Dendritic cell treated with granulocyte-macrophage colony-stimulating factor and Interleukin-4, amounts not matched to agents 40 ng/mL and 50 ng/mL, for 4 days (primary cell): ENCODE results near the gene ARHGAP24.
"Not testable (repeated sequence)": the region's sequence is repeated elsewhere in the genome, so short reads cannot be mapped to it uniquely, and the experiment has no call there.

ENCODE experiments used
- H3K27ac Mint-ChIP-seq: one replicate; pipeline ENCODE4 v1.8.0; 2022; ENCODE audit warnings: mild to moderate bottlenecking, mixed read lengths
- H3K27me3 Mint-ChIP-seq: one replicate; pipeline ENCODE4 v1.8.0; 2022; ENCODE audit warnings: mild to moderate bottlenecking, mixed read lengths
- H3K36me3 Mint-ChIP-seq: one replicate; pipeline ENCODE4 v1.8.0; 2022; ENCODE audit warnings: low read depth, mixed read lengths
- H3K4me1 Mint-ChIP-seq: one replicate; pipeline ENCODE4 v1.8.0; 2022; ENCODE audit warnings: low read depth, mixed read lengths
- H3K4me3 Mint-ChIP-seq: one replicate; pipeline ENCODE4 v1.8.0; 2022; ENCODE audit warnings: mild to moderate bottlenecking, moderate library complexity, mixed read lengths
- H3K9me3 Mint-ChIP-seq: one replicate; pipeline ENCODE4 v1.8.0; 2022; ENCODE audit warnings: mixed read lengths
- intact Hi-C: fragments of 100-400 bp; cut with micrococcal nuclease; formaldehyde crosslinking; loops from one replicate; pipeline ENCODE4 v1.15.0; 2022

The ARHGAP24 gene

DNA sequence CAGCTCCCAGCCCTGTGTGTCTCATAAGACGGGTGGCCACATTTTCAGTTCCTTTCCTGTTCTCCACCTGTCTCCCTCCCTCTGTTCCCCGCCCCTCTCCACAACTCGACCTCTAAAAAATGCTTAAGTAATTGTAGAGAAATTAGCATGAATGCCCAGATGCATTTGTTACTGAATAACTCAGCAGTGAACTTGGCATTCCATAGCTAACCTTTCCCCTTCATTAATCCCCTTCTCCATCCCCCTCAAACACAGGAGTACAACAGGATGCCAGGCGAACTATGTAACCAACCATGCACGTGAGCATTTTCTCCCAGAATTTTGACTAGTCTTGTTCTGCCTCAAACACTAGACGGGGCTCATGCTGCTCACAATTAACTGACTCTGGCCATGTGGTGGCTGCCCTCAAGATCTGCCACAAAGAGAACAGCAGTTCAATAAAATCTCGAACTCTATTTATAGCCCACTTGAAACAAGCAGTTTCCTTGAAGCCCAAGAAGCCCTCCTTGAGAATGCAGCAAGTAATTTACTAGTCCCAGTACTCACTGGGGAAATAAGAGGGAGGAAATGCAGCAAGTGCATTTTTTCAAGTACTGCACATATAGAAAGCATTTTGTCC is 351.2 kb downstream of the ARHGAP24 start:
- Mint-ChIP-seq H3K36me3 (no peaks in the 10 kb centered on the region), H3K27ac (no peak overlapping the region), H3K27me3 (peaks cover 1% of the 10 kb centered on the region), H3K4me1 (peaks cover 8% of the 10 kb centered on the region), H3K9me3 (no peaks in the 10 kb centered on the region), H3K4me3 (no peak overlapping the region)
- intact Hi-C loops = no loop called here

DNA sequence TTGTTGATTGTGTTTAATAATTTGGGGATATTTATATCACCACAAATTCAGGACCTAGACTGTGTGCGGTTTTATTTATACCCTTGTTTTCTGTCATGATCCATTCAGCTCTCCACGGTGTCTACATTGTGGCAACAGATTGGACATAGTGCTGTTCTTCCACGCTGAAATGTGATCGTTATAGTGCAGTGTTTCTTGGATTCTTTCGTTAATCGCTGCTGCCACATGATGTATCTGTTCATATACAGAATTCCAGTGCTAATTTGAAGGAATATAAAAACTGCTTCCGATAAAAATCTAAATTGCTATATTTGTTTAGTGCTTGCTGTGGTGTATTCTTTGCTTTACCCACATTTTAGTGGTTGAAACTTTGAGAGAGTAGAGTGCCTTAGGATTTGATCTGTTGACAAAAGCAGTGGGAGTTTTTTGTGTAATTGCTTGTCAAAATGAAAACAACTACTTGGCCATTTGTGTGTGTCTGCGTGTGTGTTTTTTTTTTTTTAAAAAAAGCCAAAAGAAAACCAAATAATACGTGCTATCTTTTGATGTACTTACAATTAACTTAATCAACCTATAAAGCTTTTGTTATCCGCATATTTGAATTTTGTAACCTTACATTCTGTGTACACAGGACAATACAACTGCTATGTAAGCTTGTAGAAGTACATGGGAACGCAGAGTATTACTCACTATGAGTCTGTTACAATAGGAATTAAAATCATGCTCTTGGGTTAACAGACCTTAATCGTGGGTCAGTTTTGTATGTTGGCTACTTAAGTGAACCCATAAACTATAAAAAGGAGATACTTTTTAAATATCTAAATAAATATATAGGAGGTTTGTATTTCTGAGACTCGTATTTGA is 353.3 kb downstream of the ARHGAP24 start:
- Mint-ChIP-seq H3K27me3 (peaks cover 1% of the 10 kb centered on the region), H3K36me3 (no peaks in the 10 kb centered on the region), H3K9me3 (no peaks in the 10 kb centered on the region), H3K27ac (no peak overlapping the region), H3K4me1 (peaks cover 8% of the 10 kb centered on the region), H3K4me3 (no peak overlapping the region)
- intact Hi-C loops = no loop called here

DNA sequence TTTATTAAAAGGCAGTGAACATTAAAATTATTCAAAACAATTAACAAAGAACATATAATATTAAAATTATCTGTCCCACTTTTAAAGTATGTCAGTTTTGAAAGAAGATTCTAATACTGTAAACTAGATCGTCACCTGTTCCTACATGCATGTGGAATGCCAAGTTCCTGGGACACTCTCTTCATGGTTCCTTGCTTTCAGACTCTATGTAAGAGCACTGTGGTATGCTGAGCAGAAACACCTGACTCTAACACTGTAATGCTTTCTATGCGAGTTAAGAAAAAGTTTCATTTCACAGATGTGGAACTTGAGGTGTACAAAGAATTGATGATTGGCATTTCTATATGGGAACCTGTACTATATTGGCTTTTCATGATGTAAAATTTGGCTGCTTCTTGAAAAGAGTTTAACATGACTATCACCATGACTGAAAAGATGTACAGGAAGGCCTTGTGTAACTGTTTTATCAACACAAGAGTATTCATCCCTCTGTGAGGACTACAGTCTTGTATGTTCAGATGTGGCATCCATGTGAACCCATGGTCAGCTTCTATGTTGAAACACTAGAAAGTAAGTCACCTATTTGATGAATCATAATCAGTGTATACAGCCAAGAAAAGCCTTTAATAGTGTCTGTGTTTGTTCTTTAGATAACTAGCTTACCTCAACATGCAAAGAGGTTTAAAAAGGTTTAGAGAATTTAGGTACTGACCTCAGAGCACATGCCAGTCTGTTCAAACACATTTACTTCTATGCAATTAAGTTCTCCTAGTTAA is 354.5 kb downstream of the ARHGAP24 start:
- H3K27me3 Mint-ChIP-seq = peaks cover 1% of the 10 kb centered on the region
- peaks cover 8% of the 10 kb centered on the region for H3K4me1 Mint-ChIP-seq
- no peaks in the 10 kb centered on the region for H3K36me3 Mint-ChIP-seq
- H3K4me3 Mint-ChIP-seq = no peak overlapping the region
- intact Hi-C loops = no loop called here
- H3K27ac Mint-ChIP-seq = no peak overlapping the region
- H3K9me3 Mint-ChIP-seq = no peaks in the 10 kb centered on the region

DNA sequence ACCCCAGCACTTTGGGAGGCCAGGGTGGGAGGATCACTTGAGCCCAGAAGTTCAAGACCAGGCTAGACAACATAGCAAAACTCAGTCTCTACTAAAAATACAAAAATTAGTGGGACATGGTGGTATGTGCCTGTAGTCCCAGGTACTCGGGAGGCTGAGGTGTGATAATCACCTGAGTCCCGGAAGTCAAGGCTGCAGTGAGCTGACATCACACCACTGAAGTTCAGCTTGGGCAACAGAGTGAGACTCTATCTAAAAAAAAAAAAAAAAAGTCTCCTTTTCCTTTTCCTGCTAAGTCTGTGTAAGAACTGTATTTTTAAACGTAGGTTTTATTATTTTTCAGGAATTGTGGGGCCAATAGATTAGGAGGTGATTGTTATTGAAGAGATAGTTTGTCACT is 356.7 kb downstream of the ARHGAP24 start:
- H3K4me3 Mint-ChIP-seq = no peak overlapping the region
- no peaks in the 10 kb centered on the region for H3K27me3 Mint-ChIP-seq
- H3K9me3 Mint-ChIP-seq = no peaks in the 10 kb centered on the region
- H3K27ac Mint-ChIP-seq = no peak overlapping the region
- intact Hi-C loops = no loop called here
- no peaks in the 10 kb centered on the region for H3K4me1 Mint-ChIP-seq
- H3K36me3 Mint-ChIP-seq = no peaks in the 10 kb centered on the region

DNA sequence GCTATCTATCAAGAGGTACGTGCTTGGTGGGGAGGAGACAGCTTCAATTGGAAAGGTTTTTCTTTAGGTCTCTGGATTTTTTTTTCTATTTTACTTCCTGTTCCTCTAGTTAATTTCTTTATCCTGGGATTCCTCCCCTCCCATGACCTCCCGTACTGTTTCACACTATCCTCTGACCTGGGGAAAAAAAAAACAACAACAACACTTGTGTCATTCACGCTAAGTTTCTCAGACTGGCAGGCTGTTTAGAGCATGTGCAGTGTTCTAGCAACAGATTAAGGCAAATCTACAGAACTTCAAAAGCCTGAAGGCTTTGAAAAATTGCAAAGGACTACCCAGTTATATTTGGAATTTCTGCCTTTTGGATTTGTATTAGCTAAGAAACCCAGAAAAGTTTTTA is 358.4 kb downstream of the ARHGAP24 start:
- Mint-ChIP-seq H3K9me3 (no peaks in the 10 kb centered on the region), H3K27me3 (no peaks in the 10 kb centered on the region), H3K4me1 (peaks cover 5% of the 10 kb centered on the region), H3K36me3 (no peaks in the 10 kb centered on the region), H3K4me3 (no peak overlapping the region), H3K27ac (no peak overlapping the region)
- intact Hi-C loops = no loop called here

DNA sequence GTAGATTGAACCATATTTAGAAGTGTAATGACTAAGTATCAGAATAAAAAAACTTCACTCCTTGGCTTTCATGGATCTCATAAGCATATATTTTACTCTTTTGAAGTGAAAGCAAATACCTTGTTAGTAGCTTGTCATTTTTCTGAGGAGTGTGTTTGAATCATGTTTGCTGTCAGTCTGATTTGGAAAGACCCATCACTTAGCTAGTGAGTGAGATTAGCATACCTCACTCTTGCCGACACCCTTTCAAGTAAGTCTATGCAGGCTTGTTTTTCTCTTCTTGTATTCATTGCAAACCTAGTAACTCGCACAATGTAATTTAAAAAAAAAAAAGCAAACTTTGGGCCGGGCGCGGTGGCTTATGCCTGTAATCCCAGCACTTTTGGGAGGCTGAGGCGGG is 360.0 kb downstream of the ARHGAP24 start:
- Mint-ChIP-seq H3K4me3 (no peak overlapping the region), H3K4me1 (peaks cover 5% of the 10 kb centered on the region), H3K27me3 (no peaks in the 10 kb centered on the region), H3K27ac (no peak overlapping the region), H3K9me3 (no peaks in the 10 kb centered on the region), H3K36me3 (no peaks in the 10 kb centered on the region)
- intact Hi-C loops = no loop called here

DNA sequence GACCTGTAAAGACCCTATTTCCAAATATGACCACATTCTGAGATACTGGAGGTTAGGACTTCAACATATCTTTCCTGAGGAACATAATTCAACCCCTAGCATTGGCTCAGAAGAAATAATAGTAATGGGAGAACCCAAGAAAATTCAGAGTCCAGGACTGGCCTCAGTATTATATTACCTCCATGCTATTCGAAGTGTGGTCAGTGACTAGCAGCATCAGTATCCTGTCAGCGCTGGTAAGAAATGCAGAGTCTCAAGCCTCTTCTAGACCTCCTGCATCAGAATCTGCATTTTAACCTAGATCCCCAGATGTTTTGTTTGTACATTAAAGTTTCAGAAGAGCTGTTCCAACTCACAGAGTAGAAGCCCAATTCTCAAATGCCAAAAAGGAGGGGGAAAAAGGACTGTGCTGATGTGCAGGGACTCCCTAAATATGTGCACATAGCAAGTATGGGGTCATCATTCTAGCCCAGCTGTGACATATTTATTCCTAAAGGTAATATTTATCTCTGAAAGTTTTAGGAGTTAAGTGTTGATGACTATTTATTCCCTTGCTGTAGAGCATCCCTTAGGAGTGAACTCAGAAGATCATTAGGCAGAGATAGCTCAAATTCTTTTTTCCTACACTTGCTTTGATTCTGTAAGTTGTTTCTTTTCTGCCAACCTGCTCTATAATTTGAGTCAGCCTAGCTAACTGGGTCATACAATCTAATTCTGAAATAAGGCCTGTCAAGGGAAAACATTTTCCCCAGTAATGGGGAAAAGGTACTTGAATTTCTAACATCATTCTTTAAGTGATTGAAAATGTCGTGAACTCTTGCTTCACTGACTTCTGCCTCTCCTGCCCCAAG is 361.9 kb downstream of the ARHGAP24 start:
- Mint-ChIP-seq H3K27ac (no peak overlapping the region), H3K36me3 (no peaks in the 10 kb centered on the region), H3K27me3 (no peaks in the 10 kb centered on the region), H3K4me1 (peaks cover 5% of the 10 kb centered on the region), H3K4me3 (no peak overlapping the region), H3K9me3 (no peaks in the 10 kb centered on the region)
- intact Hi-C loops = no loop called here

DNA sequence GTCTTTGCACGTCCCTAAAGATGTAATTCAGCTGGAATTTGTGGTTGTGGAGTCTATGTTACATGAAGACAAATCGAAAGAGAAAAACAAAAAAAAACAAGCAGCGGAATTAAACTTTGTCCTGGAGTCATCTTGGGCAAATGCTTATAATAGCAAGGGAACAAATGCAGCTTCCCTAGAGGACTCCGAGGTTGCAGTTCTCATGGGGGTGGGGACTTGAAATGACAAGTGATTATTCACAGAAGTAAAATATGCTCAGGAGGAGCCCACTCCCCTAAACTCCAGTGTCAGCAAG is 362.4 kb downstream of the ARHGAP24 start:
- H3K27me3 Mint-ChIP-seq = no peaks in the 10 kb centered on the region
- intact Hi-C loops = no loop called here
- H3K4me3 Mint-ChIP-seq = no peak overlapping the region
- no peaks in the 10 kb centered on the region for H3K36me3 Mint-ChIP-seq
- no peak overlapping the region for H3K27ac Mint-ChIP-seq
- H3K4me1 Mint-ChIP-seq = peaks cover 9% of the 10 kb centered on the region
- H3K9me3 Mint-ChIP-seq = no peaks in the 10 kb centered on the region

DNA sequence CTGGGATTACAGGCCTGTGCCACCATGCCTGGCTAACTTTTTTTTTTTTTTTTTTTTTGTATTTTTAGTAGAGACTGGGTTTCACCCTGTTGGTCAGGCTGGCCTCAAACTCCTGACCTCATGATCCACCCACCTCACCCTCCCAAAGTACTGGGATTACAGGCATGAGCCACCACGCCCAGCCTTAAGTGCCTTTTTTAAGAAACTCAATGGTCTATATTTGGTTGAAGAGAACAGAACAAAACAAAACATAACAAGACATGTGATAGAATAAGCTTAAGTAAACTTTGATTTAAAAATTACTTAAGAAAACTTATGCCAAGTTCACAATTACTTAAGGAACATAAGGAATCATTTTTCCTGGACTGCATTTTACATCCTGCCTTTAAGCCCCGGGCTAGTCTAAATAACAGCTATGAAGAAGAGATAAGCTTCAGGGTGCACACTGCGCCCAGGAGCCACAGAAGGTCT is 365.1 kb downstream of the ARHGAP24 start:
- H3K4me1 Mint-ChIP-seq = peaks cover 13% of the 10 kb centered on the region

DNA sequence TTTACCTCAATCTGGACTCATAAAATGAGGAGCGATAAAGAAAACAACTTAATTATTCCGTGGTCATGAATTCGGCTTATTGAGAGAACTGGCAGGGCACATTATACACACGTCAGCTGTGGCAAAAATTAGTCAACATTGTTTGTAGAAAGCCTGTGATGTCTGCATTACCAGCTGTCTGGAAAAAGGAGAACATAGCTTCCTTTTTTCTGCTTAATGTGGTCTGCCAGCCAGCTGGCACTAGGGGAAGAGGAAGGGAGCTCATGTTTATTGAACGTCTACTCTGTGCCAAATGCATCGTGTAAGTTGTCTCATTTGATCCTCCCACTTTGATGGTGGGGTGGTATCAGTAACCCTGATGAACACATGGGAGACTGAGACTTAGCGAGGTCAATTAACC is 367.6 kb downstream of the ARHGAP24 start:
- H3K4me1 Mint-ChIP-seq = peaks cover 8% of the 10 kb centered on the region
- no peaks in the 10 kb centered on the region for H3K27me3 Mint-ChIP-seq
- peak overlapping the region; percentile 84 for H3K27ac Mint-ChIP-seq
- intact Hi-C loops = no loop called here
- no peaks in the 10 kb centered on the region for H3K9me3 Mint-ChIP-seq
- H3K36me3 Mint-ChIP-seq = no peaks in the 10 kb centered on the region
- H3K4me3 Mint-ChIP-seq = peak overlapping the region; percentile 20

More for the DNA sequence above, 365.1 kb downstream of the ARHGAP24 start:
- H3K36me3 Mint-ChIP-seq, H3K4me3 Mint-ChIP-seq, H3K9me3 Mint-ChIP-seq, H3K27me3 Mint-ChIP-seq, intact Hi-C loops: not testable (repeated sequence)
- H3K27ac Mint-ChIP-seq = peak overlapping the region; percentile 43

DNA sequence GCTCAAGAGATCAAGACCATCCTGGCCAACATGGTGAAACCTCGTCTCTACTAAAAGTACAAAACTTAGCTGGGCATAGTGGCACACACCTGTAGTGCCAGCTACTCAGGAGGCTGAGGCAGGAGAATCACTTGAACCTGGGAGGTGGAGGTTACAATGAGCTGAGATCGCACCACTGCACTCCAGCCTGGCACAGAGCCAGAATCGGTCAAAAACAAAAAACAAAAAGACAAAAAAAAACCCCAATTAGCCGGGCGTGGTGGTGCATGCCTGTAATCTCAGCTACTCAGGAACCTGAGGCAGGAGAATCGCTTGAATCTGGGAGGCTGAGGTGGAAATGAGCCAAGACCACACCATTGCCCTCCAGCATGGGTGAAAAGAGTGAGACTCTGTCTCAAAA is 378.8 kb downstream of the ARHGAP24 start:
- H3K27me3 Mint-ChIP-seq, H3K4me3 Mint-ChIP-seq, intact Hi-C loops, H3K4me1 Mint-ChIP-seq, H3K36me3 Mint-ChIP-seq, H3K27ac Mint-ChIP-seq: not testable (repeated sequence)
- peaks cover 15% of the 10 kb centered on the region for H3K9me3 Mint-ChIP-seq

DNA sequence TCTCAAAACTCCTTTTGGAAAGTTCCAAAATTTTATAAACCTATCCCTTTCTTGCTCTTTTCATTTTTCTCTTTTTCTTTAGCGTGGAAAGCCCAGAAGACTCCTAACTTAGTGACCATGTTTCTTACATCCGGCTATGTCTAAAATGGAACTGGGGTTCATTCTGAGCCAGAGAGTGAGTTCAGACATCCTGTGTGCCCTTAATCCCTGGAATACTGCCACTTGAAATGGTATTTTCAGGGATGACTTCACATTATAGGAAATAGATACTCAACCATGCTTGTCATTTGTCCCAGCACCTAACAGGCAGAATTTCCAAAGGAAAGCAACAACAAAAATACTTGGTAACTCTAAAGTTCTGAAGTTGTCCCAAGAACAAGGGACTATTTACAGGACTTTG is 379.6 kb downstream of the ARHGAP24 start:
- Mint-ChIP-seq H3K36me3 (no peaks in the 10 kb centered on the region), H3K27me3 (no peaks in the 10 kb centered on the region), H3K9me3 (peaks cover 15% of the 10 kb centered on the region), H3K4me1 (no peaks in the 10 kb centered on the region), H3K27ac (no peak overlapping the region), H3K4me3 (no peak overlapping the region)
- intact Hi-C loops = no loop called here

DNA sequence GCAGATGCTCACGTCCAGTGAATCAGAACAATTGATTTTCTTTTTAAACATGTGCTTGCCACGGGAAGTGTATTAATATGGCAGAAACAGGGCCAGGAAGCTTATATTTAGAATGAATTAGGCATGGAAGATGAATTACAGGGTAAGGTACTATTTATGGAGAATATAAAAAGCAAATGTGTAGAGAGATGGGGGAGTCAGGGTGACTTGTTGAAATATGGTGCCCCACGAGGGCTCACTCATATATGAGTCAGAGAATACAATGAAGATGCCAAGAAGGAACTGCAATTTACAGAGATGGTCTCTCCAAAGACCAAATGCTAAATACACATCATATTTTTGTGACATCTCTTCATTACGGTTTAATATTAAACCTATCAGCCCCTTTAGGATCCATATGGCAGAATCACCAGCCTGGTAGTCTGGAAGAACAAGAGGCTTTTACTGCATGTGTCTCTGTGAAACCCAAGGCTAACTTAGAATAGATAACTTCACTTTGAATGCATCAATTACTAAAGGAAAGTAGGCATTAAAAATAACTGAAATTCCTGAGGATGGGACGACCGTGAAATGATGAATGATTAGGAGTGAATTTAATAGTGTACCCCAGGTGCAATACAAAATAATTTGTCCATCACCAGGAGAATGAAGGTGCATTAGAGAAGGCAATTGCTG is 385.3 kb downstream of the ARHGAP24 start:
- Mint-ChIP-seq H3K4me3 (no peak overlapping the region), H3K36me3 (no peaks in the 10 kb centered on the region), H3K27me3 (no peaks in the 10 kb centered on the region), H3K4me1 (no peaks in the 10 kb centered on the region), H3K27ac (no peak overlapping the region), H3K9me3 (no peaks in the 10 kb centered on the region)
- intact Hi-C loops = no loop called here
